ENCODE results near the gene EHMT1.

Gene EHMT1

GRCh38 chr9:137834846-137835546 lies 216.2 kb downstream of the EHMT1 start:
- H3K9me2 ChIP-seq (replicated peaks; ENCODE audit: insufficient read depth, low read length), result no peaks in the 10 kb centered on the region
- H3K9ac ChIP-seq (ENCODE audit: low read length), result no peak overlapping the region
- DNase-seq, result no peak
- no peak overlapping the region for H2AFZ ChIP-seq (ENCODE audit: low read length)
- H3K4me1 ChIP-seq (ENCODE audit: low read length), result no peaks in the 10 kb centered on the region
- H3K27me3 ChIP-seq (replicated peaks; ENCODE audit: insufficient read depth, low read length), result no peaks in the 10 kb centered on the region
- TF ChIP-seq EZH2 (optimal IDR thresholded peaks at IDR 0.05; ENCODE audit: low read depth, low read length), result no peak
- no peak for TF ChIP-seq EZH2phosphoT487 (IDR thresholded peaks at IDR 0.05; ENCODE audit: low read length)
- no peak for TF ChIP-seq CTCF (IDR thresholded peaks at IDR 0.05; ENCODE audit: low read length)
- no peaks in the 10 kb centered on the region for H3F3A ChIP-seq (ENCODE audit: insufficient read depth, low read length)
- H3K9me3 ChIP-seq (replicated peaks; ENCODE audit: insufficient read depth, low read length), result no peaks in the 10 kb centered on the region
- H3K4me3 ChIP-seq (ENCODE audit: low read length), result no peak overlapping the region
- no peaks in the 10 kb centered on the region for H3K36me3 ChIP-seq (replicated peaks; ENCODE audit: insufficient read depth, low read length)
- H3K4me2 ChIP-seq (ENCODE audit: low read depth, low read length), result no peak overlapping the region
- no peaks in the 10 kb centered on the region for H4K20me1 ChIP-seq (ENCODE audit: insufficient read depth, low read length)
- H3K27ac ChIP-seq (ENCODE audit: low read length), result no peak overlapping the region
- no peaks in the 10 kb centered on the region for H3K79me2 ChIP-seq (ENCODE audit: low read length)

GRCh38 chr9:137836151-137836830 lies 217.5 kb downstream of the EHMT1 start:
- DNase-seq, result no peak
- Histone ChIP-seq H3K9me2 (replicated peaks; ENCODE audit: insufficient read depth, low read length) (no peaks in the 10 kb centered on the region), H3K9ac (ENCODE audit: low read length) (no peak overlapping the region), H3K4me1 (ENCODE audit: low read length) (no peaks in the 10 kb centered on the region), H2AFZ (ENCODE audit: low read length) (no peak overlapping the region), H3K9me3 (replicated peaks; ENCODE audit: insufficient read depth, low read length) (no peaks in the 10 kb centered on the region), H3K36me3 (replicated peaks; ENCODE audit: insufficient read depth, low read length) (no peaks in the 10 kb centered on the region), H3K27me3 (replicated peaks; ENCODE audit: insufficient read depth, low read length) (no peaks in the 10 kb centered on the region), H3K4me3 (ENCODE audit: low read length) (no peak overlapping the region), H3F3A (ENCODE audit: insufficient read depth, low read length) (no peaks in the 10 kb centered on the region), H3K27ac (ENCODE audit: low read length) (no peak overlapping the region), H3K79me2 (ENCODE audit: low read length) (no peaks in the 10 kb centered on the region), H4K20me1 (ENCODE audit: insufficient read depth, low read length) (no peaks in the 10 kb centered on the region), H3K4me2 (ENCODE audit: low read depth, low read length) (no peak overlapping the region)
- TF ChIP-seq EZH2 (optimal IDR thresholded peaks at IDR 0.05; ENCODE audit: low read depth, low read length), result no peak
- no peak for TF ChIP-seq CTCF (IDR thresholded peaks at IDR 0.05; ENCODE audit: low read length)
- TF ChIP-seq EZH2phosphoT487 (IDR thresholded peaks at IDR 0.05; ENCODE audit: low read length), result no peak

GRCh38 chr9:137836831-137837241 lies 218.0 kb downstream of the EHMT1 start:
- Histone ChIP-seq H3K4me3 (ENCODE audit: low read length) (no peak overlapping the region), H2AFZ (ENCODE audit: low read length) (no peak overlapping the region), H3K79me2 (ENCODE audit: low read length) (no peaks in the 10 kb centered on the region), H3K36me3 (replicated peaks; ENCODE audit: insufficient read depth, low read length) (no peaks in the 10 kb centered on the region), H3K4me1 (ENCODE audit: low read length) (no peaks in the 10 kb centered on the region), H4K20me1 (ENCODE audit: insufficient read depth, low read length) (no peaks in the 10 kb centered on the region), H3K9ac (ENCODE audit: low read length) (no peak overlapping the region), H3K4me2 (ENCODE audit: low read depth, low read length) (no peak overlapping the region), H3K9me3 (replicated peaks; ENCODE audit: insufficient read depth, low read length) (no peaks in the 10 kb centered on the region), H3K27me3 (replicated peaks; ENCODE audit: insufficient read depth, low read length) (no peaks in the 10 kb centered on the region), H3K27ac (ENCODE audit: low read length) (no peak overlapping the region), H3F3A (ENCODE audit: insufficient read depth, low read length) (no peaks in the 10 kb centered on the region), H3K9me2 (replicated peaks; ENCODE audit: insufficient read depth, low read length) (no peaks in the 10 kb centered on the region)
- no peak for TF ChIP-seq EZH2phosphoT487 (IDR thresholded peaks at IDR 0.05; ENCODE audit: low read length)
- TF ChIP-seq EZH2 (optimal IDR thresholded peaks at IDR 0.05; ENCODE audit: low read depth, low read length), result no peak
- no peak for TF ChIP-seq CTCF (IDR thresholded peaks at IDR 0.05; ENCODE audit: low read length)
- no peak for DNase-seq

All from MM.1S (cell line).